HEK293T (cell line): Measurements from ENCODE around the gene PHKB.

Experiments used
- ARNT ChIP-seq: fragments of 450-650 bp; IDR thresholded peaks from 2 replicates; pipeline ENCODE4 v1.6.1; 2017; ENCODE audit warnings: mild to moderate bottlenecking
- BHLHE40 ChIP-seq: fragments of 450-650 bp; IDR thresholded peaks from 2 replicates; pipeline ENCODE4 v1.6.1; 2016; ENCODE audit warnings: mild to moderate bottlenecking, moderate library complexity, borderline replicate concordance
- CTBP1 ChIP-seq: fragments of 450-650 bp; IDR thresholded peaks from 2 replicates; pipeline ENCODE4 v1.6.1; 2016; ENCODE audit warnings: borderline replicate concordance
- ELF4 ChIP-seq: fragments of 450-650 bp; IDR thresholded peaks from 2 replicates; pipeline ENCODE4 v1.6.1; 2017; ENCODE audit warnings: antibody characterized with exemption
- FOXA1 ChIP-seq: fragments of 450-650 bp; IDR thresholded peaks from 2 replicates; pipeline ENCODE4 v1.6.1; 2016; ENCODE audit warnings: mild to moderate bottlenecking
- FOXK2 ChIP-seq: fragments of 450-650 bp; IDR thresholded peaks from 2 replicates; pipeline ENCODE4 v1.6.1; 2016; ENCODE audit warnings: mild to moderate bottlenecking
- FOXM1 ChIP-seq: fragments of 450-650 bp; IDR thresholded peaks from 2 replicates; pipeline ENCODE4 v1.6.1; 2017; ENCODE audit warnings: mild to moderate bottlenecking, borderline replicate concordance
- HDGF ChIP-seq: fragments of 450-650 bp; IDR thresholded peaks from 2 replicates; pipeline ENCODE4 v1.6.1; 2017; ENCODE audit warnings: antibody characterized with exemption, borderline replicate concordance
- L3MBTL2 ChIP-seq: fragments of 450-650 bp; conservative IDR thresholded peaks from 2 replicates; pipeline ENCODE4 v1.6.1; 2016; ENCODE audit warnings: mild to moderate bottlenecking
- LEF1 ChIP-seq: fragments of 450-650 bp; IDR thresholded peaks from 2 replicates; pipeline ENCODE4 v1.6.1; 2017; ENCODE audit warnings: mild to moderate bottlenecking, borderline replicate concordance
- NFRKB ChIP-seq: fragments of 450-650 bp; IDR thresholded peaks from 2 replicates; pipeline ENCODE4 v1.6.1; 2016; ENCODE audit warnings: mild to moderate bottlenecking, moderate library complexity
- SP1 ChIP-seq: fragments of 450-650 bp; IDR thresholded peaks from 2 replicates; pipeline ENCODE4 v1.6.1; 2017
- SUZ12 ChIP-seq: fragments of 450-650 bp; IDR thresholded peaks from 2 replicates; pipeline ENCODE4 v1.6.1; 2016; ENCODE audit warnings: mild to moderate bottlenecking
- TF ChIP-seq, protein P1 (sequence below): fragments of 450-650 bp; IDR thresholded peaks from 2 replicates; pipeline ENCODE4 v1.6.1; 2016

DNA sequence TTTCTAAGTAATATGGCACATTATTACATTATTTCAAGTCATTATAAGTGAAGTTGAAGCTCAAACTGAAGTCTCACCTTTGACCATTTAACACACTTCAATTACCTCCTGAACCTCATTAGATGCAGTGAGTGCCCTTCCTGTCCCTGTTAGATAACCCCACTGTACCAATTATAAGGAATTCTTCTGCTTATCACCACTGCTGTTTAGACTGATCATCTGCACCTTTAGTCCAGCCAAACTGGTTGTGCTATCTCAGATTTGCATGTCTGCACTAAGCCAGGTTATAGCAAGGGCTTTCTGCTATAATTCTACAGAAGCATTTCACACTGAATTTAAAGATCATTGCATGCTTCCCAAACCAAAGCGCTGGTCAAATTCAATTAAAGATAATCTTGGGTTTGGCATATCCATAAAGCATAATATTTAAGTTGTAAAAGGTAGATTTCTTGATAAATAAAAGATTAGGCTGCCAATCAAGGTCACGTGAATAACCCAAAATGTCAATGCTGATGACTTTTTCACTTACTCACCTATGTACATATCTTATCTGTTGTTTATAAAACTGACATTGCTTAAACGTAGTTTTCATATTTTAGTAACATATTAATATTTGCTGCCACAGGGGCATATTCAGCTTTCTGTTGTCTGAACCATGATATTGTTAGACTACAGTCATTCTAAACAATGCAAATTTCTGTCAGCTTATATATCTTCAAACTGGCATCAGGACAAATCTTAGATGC, 12.1 kb upstream of the PHKB start:
- TF ChIP-seq FOXM1 = no peak
- no peak for TF ChIP-seq L3MBTL2
- no peak for TF ChIP-seq ELF4
- no peak for TF ChIP-seq LEF1
- no peak for TF ChIP-seq FOXK2
- TF ChIP-seq SUZ12 = no peak
- TF ChIP-seq BHLHE40 = no peak
- no peak for TF ChIP-seq NFRKB
- no peak for TF ChIP-seq SP1
- no peak for TF ChIP-seq FOXA1
- TF ChIP-seq CTBP1 = no peak
- no peak for TF ChIP-seq HDGF
- TF ChIP-seq ARNT = no peak
- TF ChIP-seq, protein P1, sequence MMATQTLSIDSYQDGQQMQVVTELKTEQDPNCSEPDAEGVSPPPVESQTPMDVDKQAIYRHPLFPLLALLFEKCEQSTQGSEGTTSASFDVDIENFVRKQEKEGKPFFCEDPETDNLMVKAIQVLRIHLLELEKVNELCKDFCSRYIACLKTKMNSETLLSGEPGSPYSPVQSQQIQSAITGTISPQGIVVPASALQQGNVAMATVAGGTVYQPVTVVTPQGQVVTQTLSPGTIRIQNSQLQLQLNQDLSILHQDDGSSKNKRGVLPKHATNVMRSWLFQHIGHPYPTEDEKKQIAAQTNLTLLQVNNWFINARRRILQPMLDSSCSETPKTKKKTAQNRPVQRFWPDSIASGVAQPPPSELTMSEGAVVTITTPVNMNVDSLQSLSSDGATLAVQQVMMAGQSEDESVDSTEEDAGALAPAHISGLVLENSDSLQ = no peak
